Vagina (tissue), 2 donors: ENCODE measurements around the gene SRSF12. TPM values are rescaled to one million over a fixed set of nuclear protein-coding genes. Genes with fewer than 3 reads are reported as not detected.
A peak's percentile ranks its signal among the peaks of the same experiment; 100 is the strongest.

ENCODE experiments used
- DNase-seq, 2 donors: peaks; one replicate each; pipeline ENCODE4 v3.0.0-alpha.2; 2017; ENCODE audit errors: extremely low spot score in 2 of 2
- H3K27ac ChIP-seq: fragments of 200-600 bp; sonication (generic); one replicate; pipeline ENCODE4 v1.5.1; 2019
- H3K27me3 ChIP-seq: fragments of 200-600 bp; sonication (generic); one replicate; pipeline ENCODE4 v1.5.1; 2019
- H3K36me3 ChIP-seq, 2 donors: fragments of 200-600 bp; sonication (generic); one replicate each; pipeline ENCODE4 v1.5.1; 2017 to 2019
- H3K4me1 ChIP-seq: fragments of 200-600 bp; sonication (generic); one replicate; pipeline ENCODE4 v1.5.1; 2019
- H3K4me3 ChIP-seq, 2 donors: fragments of 200-600 bp; sonication (generic); 1 replicate in 1 of 2; 2 replicates in 1 of 2; pipeline ENCODE4 v1.5.1; 2016 to 2019
- H3K9me3 ChIP-seq: fragments of 200-600 bp; sonication (generic); one replicate; pipeline ENCODE4 v1.5.1; 2019
- CTCF ChIP-seq, 3 experiments: fragments of 450-650 bp in 2 of 3; fragments of 200-600 bp in 1 of 3; sonication (generic) in 1 of 3; IDR thresholded peaks; one replicate each; pipeline ENCODE4 v1.5.1; 2017 to 2019; ENCODE audit warnings: antibody characterized with exemption in 3 of 3, mild to moderate bottlenecking in 2 of 3, moderate library complexity in 2 of 3
- POLR2A ChIP-seq, 2 donors: fragments of 450-650 bp; IDR thresholded peaks; one replicate each; pipeline ENCODE4 v1.6.1; 2017; ENCODE audit warnings: antibody characterized with exemption in 2 of 2, mild to moderate bottlenecking in 2 of 2, moderate library complexity in 2 of 2
- POLR2AphosphoS5 ChIP-seq, 2 donors: sonication (generic); formaldehyde crosslinking; IDR thresholded peaks; one replicate each; pipeline ENCODE4 v1.9.0; 2017; ENCODE audit warnings: antibody characterized with exemption in 2 of 2, mild to moderate bottlenecking in 2 of 2, low read depth in 1 of 2; ENCODE audit not compliant: insufficient read depth in 1 of 2
- intact Hi-C: fragments of 100-400 bp; cut with DNase I; formaldehyde crosslinking; loops from one replicate; pipeline ENCODE4 v1.15.1; 2023
- total RNA-seq: library from RNA; depleted of rRNA; stranded (reverse); fragments of >200 nt; gene quantifications from one replicate; pipeline ENCODE4 v1.2.3, GENCODE V29; 2016

Gene SRSF12
- total RNA-seq, 1 donor from 2014 or later: 0.25 TPM

GRCh38 chr6:89145091-89145955, 27.5 kb upstream of the SRSF12 start:
- peaks cover 34% of the 10 kb centered on the region for H3K4me1 ChIP-seq
- no peaks in the 10 kb centered on the region for H3K27me3 ChIP-seq
- intact Hi-C loops: no loop called here
- H3K4me3 ChIP-seq: peak overlapping the region; percentile 73 to 98
- H3K36me3 ChIP-seq: no peaks in the 10 kb centered on the region
- no peaks in the 10 kb centered on the region for H3K9me3 ChIP-seq
- TF ChIP-seq POLR2A (IDR thresholded peaks at IDR 0.05) (no peak), POLR2AphosphoS5 (IDR thresholded peaks at IDR 0.05; ENCODE audit: insufficient read depth in 1 of 2, low read depth in 1 of 2) (no peak), CTCF (IDR thresholded peaks at IDR 0.05) (no peak)
- peak overlapping the region; percentile 86 for H3K27ac ChIP-seq
- no peak for DNase-seq

DNA sequence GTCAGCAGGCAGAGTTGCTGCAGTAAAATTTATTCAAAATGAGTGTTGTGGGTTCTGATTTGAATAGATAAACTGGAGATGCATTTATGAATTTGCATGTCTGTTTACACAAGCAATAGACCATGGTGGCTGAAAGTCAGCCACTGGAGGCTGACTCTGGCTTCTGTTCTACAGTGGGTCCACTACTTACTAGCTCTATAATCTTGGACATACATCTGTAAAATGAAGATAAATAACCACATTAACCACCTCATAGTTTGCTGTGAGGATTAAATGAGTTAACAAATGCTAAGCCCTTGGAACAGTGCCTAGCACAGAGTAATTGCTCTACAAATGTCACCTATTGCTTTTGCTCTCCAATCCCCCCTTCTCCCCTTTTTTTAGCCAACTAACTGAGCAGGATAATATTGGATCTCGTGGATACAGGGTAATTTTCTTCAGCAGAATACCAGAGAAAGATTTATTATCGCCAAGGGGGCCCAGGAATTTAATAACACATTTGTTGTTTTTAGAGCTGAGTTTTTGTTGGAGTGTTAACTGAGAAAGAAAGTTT, 26.6 kb upstream of the SRSF12 start:
- Histone ChIP-seq H3K36me3 (no peaks in the 10 kb centered on the region), H3K27ac (no peak overlapping the region), H3K4me1 (peaks cover 34% of the 10 kb centered on the region), H3K27me3 (no peaks in the 10 kb centered on the region), H3K9me3 (no peaks in the 10 kb centered on the region), H3K4me3 (no peak overlapping the region)
- TF ChIP-seq POLR2AphosphoS5 (IDR thresholded peaks at IDR 0.05; ENCODE audit: insufficient read depth in 1 of 2, low read depth in 1 of 2) (no peak), CTCF (IDR thresholded peaks at IDR 0.05) (no peak), POLR2A (IDR thresholded peaks at IDR 0.05) (no peak)
- intact Hi-C loops: no loop called here
- no peak for DNase-seq

GRCh38 chr6:89140347-89141156, 22.7 kb upstream of the SRSF12 start:
- Histone ChIP-seq H3K4me3 (no peak overlapping the region), H3K36me3 (no peaks in the 10 kb centered on the region), H3K9me3 (no peaks in the 10 kb centered on the region), H3K4me1 (peaks cover 10% of the 10 kb centered on the region), H3K27ac (no peak overlapping the region), H3K27me3 (no peaks in the 10 kb centered on the region)
- DNase-seq: no peak
- no peak for TF ChIP-seq POLR2A (IDR thresholded peaks at IDR 0.05)
- TF ChIP-seq CTCF (IDR thresholded peaks at IDR 0.05): no peak
- TF ChIP-seq POLR2AphosphoS5 (IDR thresholded peaks at IDR 0.05; ENCODE audit: insufficient read depth in 1 of 2, low read depth in 1 of 2): no peak
- intact Hi-C loops: no loop called here

DNA sequence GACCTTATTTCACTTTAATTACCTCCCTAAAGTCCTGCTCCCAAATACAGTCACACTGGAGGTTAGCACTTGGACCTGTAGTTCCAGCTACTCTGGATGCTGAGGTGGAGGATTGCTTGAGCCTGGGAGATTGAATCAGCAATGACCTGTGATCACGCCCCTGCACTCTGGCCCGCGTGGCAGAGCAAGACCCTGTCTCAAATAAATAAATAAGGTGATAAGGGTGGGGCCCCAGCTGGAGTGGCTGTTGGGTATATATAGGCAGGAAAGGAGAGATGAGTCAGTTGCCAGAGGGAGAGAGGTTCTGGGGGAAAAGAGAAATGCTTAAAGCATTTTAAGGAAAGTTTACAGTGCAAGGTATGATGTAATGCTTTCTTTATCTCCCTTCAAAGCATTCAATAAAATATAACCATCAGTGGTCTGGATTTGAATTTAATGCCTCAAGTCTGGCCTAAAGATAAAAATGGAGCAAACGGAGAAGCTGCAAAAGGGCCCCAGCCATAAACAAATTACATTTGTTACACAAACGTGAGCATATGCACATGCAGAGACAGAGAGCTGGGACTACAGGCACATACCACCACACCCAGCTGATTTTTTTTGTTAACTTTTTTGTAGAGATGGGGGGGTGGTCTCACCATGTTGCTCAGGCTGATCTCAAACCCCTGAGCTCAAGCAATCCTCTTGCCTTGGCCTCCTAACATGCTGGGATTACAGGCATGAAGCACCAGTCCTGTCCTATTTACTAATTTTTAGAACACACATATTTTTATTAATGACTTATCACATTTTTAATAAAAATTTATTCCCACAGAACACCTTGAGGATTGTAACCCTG, 21.9 kb upstream of the SRSF12 start:
- DNase-seq: no peak
- intact Hi-C loops: no loop called here
- Histone ChIP-seq H3K4me3 (no peak overlapping the region), H3K36me3 (no peaks in the 10 kb centered on the region), H3K9me3 (no peaks in the 10 kb centered on the region), H3K27me3 (no peaks in the 10 kb centered on the region), H3K27ac (no peak overlapping the region), H3K4me1 (peaks cover 5% of the 10 kb centered on the region)
- TF ChIP-seq POLR2AphosphoS5 (IDR thresholded peaks at IDR 0.05; ENCODE audit: insufficient read depth in 1 of 2, low read depth in 1 of 2): no peak
- TF ChIP-seq POLR2A (IDR thresholded peaks at IDR 0.05): no peak
- TF ChIP-seq CTCF (IDR thresholded peaks at IDR 0.05): no peak
